Measurements from ENCODE around the gene PBX3. TPM values are rescaled to one million over a fixed set of nuclear protein-coding genes. Genes with fewer than 3 reads are reported as not detected.

PBX3 gene
- total RNA-seq, 1 experiment from 2014 or later = 8.8 TPM

- no peak overlapping the region for H2AFZ ChIP-seq (ENCODE audit: low read length)
- no peaks in the 10 kb centered on the region for H3K27me3 ChIP-seq (ENCODE audit: low read length)
- no peak overlapping the region for H3K4me2 ChIP-seq (ENCODE audit: low read depth, low read length, poor library complexity, severe bottlenecking)
- no peak overlapping the region for H3K27ac ChIP-seq (ENCODE audit: low read length)
- no peaks in the 10 kb centered on the region for H3K4me1 ChIP-seq (ENCODE audit: low read length)
- H3K9me3 ChIP-seq (ENCODE audit: low read length) = no peaks in the 10 kb centered on the region
- no peaks in the 10 kb centered on the region for H3K9me2 ChIP-seq (replicated peaks; ENCODE audit: insufficient read depth, low read length)
- no peak for DNase-seq
- no peak overlapping the region for H3K9ac ChIP-seq (ENCODE audit: low read length)
- H3K79me2 ChIP-seq (ENCODE audit: low read length) = no peaks in the 10 kb centered on the region
- no peaks in the 10 kb centered on the region for H4K20me1 ChIP-seq (ENCODE audit: insufficient read depth, low read depth, low read length)
- H3K4me3 ChIP-seq (ENCODE audit: low read length) = no peak overlapping the region
- no peaks in the 10 kb centered on the region for H3K36me3 ChIP-seq (ENCODE audit: insufficient read depth, low read length)
These were observed 199.2 kb downstream of the PBX3 start for GRCh38 chr9:125946397-125946796.

GRCh38 chr9:125948887-125949596, 201.9 kb downstream of the PBX3 start:
- H3K9me2 ChIP-seq (replicated peaks; ENCODE audit: insufficient read depth, low read length) = no peaks in the 10 kb centered on the region

GRCh38 chr9:125949703-125950460, 202.7 kb downstream of the PBX3 start:
- Histone ChIP-seq H3K9ac (ENCODE audit: low read length) (no peak overlapping the region), H3K4me1 (ENCODE audit: low read length) (no peaks in the 10 kb centered on the region), H3K4me2 (ENCODE audit: low read depth, low read length, poor library complexity, severe bottlenecking) (no peak overlapping the region), H3K27ac (ENCODE audit: low read length) (no peak overlapping the region), H3K9me2 (replicated peaks; ENCODE audit: insufficient read depth, low read length) (no peaks in the 10 kb centered on the region), H3K4me3 (ENCODE audit: low read length) (no peak overlapping the region), H3K36me3 (ENCODE audit: insufficient read depth, low read length) (no peaks in the 10 kb centered on the region), H4K20me1 (ENCODE audit: insufficient read depth, low read depth, low read length) (no peaks in the 10 kb centered on the region), H3K27me3 (ENCODE audit: low read length) (no peaks in the 10 kb centered on the region), H3K9me3 (ENCODE audit: low read length) (no peaks in the 10 kb centered on the region), H2AFZ (ENCODE audit: low read length) (no peak overlapping the region), H3K79me2 (ENCODE audit: low read length) (no peaks in the 10 kb centered on the region)
- no peak for DNase-seq

More at GRCh38 chr9:125948887-125949596, 201.9 kb downstream of the PBX3 start:
- no peak overlapping the region for H3K27ac ChIP-seq (ENCODE audit: low read length)
- H3K9me3 ChIP-seq (ENCODE audit: low read length) = no peaks in the 10 kb centered on the region
- no peaks in the 10 kb centered on the region for H3K79me2 ChIP-seq (ENCODE audit: low read length)
- no peaks in the 10 kb centered on the region for H4K20me1 ChIP-seq (ENCODE audit: insufficient read depth, low read depth, low read length)
- no peak overlapping the region for H3K9ac ChIP-seq (ENCODE audit: low read length)
- no peak for DNase-seq
- no peaks in the 10 kb centered on the region for H3K27me3 ChIP-seq (ENCODE audit: low read length)
- no peaks in the 10 kb centered on the region for H3K36me3 ChIP-seq (ENCODE audit: insufficient read depth, low read length)
- no peak overlapping the region for H2AFZ ChIP-seq (ENCODE audit: low read length)
- H3K4me1 ChIP-seq (ENCODE audit: low read length) = no peaks in the 10 kb centered on the region
- H3K4me2 ChIP-seq (ENCODE audit: low read depth, low read length, poor library complexity, severe bottlenecking) = no peak overlapping the region
- H3K4me3 ChIP-seq (ENCODE audit: low read length) = no peak overlapping the region

DNA sequence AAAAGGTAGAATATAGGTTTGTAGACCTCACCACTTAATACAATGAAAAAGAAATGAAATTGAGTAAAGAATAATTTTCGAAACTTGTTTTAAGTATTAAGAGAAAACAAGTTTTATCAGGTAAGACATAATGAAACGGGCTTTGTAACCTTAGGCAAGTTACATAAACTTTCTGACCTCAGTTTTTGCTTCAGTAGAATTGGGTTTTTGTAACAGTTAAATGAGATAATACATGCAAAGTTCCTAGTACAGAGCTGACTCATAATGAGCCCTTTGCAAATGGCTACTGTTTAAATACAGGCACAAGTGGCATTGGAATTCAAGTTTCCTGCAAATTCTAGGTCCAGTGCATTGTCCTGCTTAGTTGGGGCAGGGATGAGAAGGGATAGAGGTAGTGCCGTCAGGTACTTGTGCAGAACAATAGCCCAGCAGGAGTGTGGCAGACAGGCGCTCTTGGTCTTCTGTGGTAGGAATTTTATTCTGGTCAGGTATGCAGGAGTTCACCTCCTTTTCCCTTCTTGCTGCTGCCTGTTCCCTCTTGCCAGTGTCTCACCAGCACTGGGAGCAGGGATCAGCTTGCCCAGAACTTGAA, 203.8 kb downstream of the PBX3 start:
- no peak overlapping the region for H3K9ac ChIP-seq (ENCODE audit: low read length)
- H3K27me3 ChIP-seq (ENCODE audit: low read length) = no peaks in the 10 kb centered on the region
- no peaks in the 10 kb centered on the region for H4K20me1 ChIP-seq (ENCODE audit: insufficient read depth, low read depth, low read length)
- no peak overlapping the region for H3K27ac ChIP-seq (ENCODE audit: low read length)
- H3K9me2 ChIP-seq (replicated peaks; ENCODE audit: insufficient read depth, low read length) = no peaks in the 10 kb centered on the region
- H3K4me2 ChIP-seq (ENCODE audit: low read depth, low read length, poor library complexity, severe bottlenecking) = no peak overlapping the region
- no peak overlapping the region for H2AFZ ChIP-seq (ENCODE audit: low read length)
- H3K9me3 ChIP-seq (ENCODE audit: low read length) = no peaks in the 10 kb centered on the region
- no peaks in the 10 kb centered on the region for H3K36me3 ChIP-seq (ENCODE audit: insufficient read depth, low read length)
- H3K79me2 ChIP-seq (ENCODE audit: low read length) = no peaks in the 10 kb centered on the region
- H3K4me1 ChIP-seq (ENCODE audit: low read length) = no peaks in the 10 kb centered on the region
- no peak for DNase-seq
- no peak overlapping the region for H3K4me3 ChIP-seq (ENCODE audit: low read length)

DNA sequence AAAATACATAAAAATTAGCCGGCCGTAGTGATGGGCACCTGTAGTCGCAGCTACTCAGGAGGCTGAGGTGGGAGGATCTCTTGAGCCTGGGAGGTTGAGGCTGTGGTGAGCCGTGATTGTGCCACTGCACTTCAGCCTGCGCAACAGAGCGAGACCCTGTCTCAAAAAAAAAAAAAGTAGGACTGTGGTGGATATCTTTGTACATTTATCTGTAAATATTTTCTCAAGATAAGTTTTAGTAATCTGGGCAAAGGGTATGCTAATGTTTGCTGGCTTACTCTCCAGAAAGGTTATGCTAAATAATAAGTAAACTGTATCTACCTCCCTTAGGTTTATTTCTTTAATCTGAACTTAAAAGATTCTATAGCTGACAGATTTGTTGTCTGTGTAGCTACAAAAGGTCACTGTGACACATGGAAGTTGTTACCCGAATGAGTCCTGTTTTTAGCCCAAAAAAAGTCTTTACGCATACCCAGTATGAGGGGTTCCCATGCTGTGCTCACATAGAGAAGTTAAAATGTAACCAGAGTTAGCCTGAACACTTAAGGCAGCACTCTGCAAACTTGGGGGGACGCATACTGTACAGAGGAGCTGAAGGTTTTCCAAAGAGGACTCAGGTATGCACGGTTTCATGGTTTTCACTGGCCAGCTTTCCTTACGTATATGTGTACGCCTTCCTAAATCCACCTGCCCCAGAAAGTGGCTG, 206.3 kb downstream of the PBX3 start:
- no peaks in the 10 kb centered on the region for H3K9me2 ChIP-seq (replicated peaks; ENCODE audit: insufficient read depth, low read length)
- no peak overlapping the region for H3K27ac ChIP-seq (ENCODE audit: low read length)
- no peaks in the 10 kb centered on the region for H3K9me3 ChIP-seq (ENCODE audit: low read length)
- H3K27me3 ChIP-seq (ENCODE audit: low read length) = no peaks in the 10 kb centered on the region
- H3K36me3 ChIP-seq (ENCODE audit: insufficient read depth, low read length) = no peaks in the 10 kb centered on the region
- no peaks in the 10 kb centered on the region for H3K4me1 ChIP-seq (ENCODE audit: low read length)
- H3K4me3 ChIP-seq (ENCODE audit: low read length) = no peak overlapping the region
- no peak overlapping the region for H3K9ac ChIP-seq (ENCODE audit: low read length)
- no peak overlapping the region for H3K4me2 ChIP-seq (ENCODE audit: low read depth, low read length, poor library complexity, severe bottlenecking)
- no peak overlapping the region for H2AFZ ChIP-seq (ENCODE audit: low read length)
- no peaks in the 10 kb centered on the region for H4K20me1 ChIP-seq (ENCODE audit: insufficient read depth, low read depth, low read length)
- DNase-seq = no peak
- no peaks in the 10 kb centered on the region for H3K79me2 ChIP-seq (ENCODE audit: low read length)

- Histone ChIP-seq H3K9me2 (replicated peaks; ENCODE audit: insufficient read depth, low read length) (no peaks in the 10 kb centered on the region), H3K4me2 (ENCODE audit: low read depth, low read length, poor library complexity, severe bottlenecking) (no peak overlapping the region), H2AFZ (ENCODE audit: low read length) (no peak overlapping the region), H3K9ac (ENCODE audit: low read length) (no peak overlapping the region), H3K27me3 (ENCODE audit: low read length) (no peaks in the 10 kb centered on the region), H3K4me1 (ENCODE audit: low read length) (no peaks in the 10 kb centered on the region), H3K27ac (ENCODE audit: low read length) (no peak overlapping the region), H3K4me3 (ENCODE audit: low read length) (no peak overlapping the region), H4K20me1 (ENCODE audit: insufficient read depth, low read depth, low read length) (no peaks in the 10 kb centered on the region), H3K79me2 (ENCODE audit: low read length) (no peaks in the 10 kb centered on the region), H3K9me3 (ENCODE audit: low read length) (no peaks in the 10 kb centered on the region), H3K36me3 (ENCODE audit: insufficient read depth, low read length) (no peaks in the 10 kb centered on the region)
- no peak for DNase-seq
These were observed 208.9 kb downstream of the PBX3 start for GRCh38 chr9:125956102-125956501.

GRCh38 chr9:125959315-125959714, 212.1 kb downstream of the PBX3 start:
- Histone ChIP-seq H3K27ac (ENCODE audit: low read length) (no peak overlapping the region), H3K9me2 (replicated peaks; ENCODE audit: insufficient read depth, low read length) (no peaks in the 10 kb centered on the region), H2AFZ (ENCODE audit: low read length) (no peak overlapping the region), H3K4me2 (ENCODE audit: low read depth, low read length, poor library complexity, severe bottlenecking) (no peak overlapping the region), H4K20me1 (ENCODE audit: insufficient read depth, low read depth, low read length) (no peaks in the 10 kb centered on the region), H3K4me3 (ENCODE audit: low read length) (no peak overlapping the region), H3K36me3 (ENCODE audit: insufficient read depth, low read length) (no peaks in the 10 kb centered on the region), H3K4me1 (ENCODE audit: low read length) (no peaks in the 10 kb centered on the region), H3K79me2 (ENCODE audit: low read length) (no peaks in the 10 kb centered on the region), H3K9ac (ENCODE audit: low read length) (no peak overlapping the region), H3K9me3 (ENCODE audit: low read length) (no peaks in the 10 kb centered on the region), H3K27me3 (ENCODE audit: low read length) (no peaks in the 10 kb centered on the region)
- no peak for DNase-seq

Data from Karpas-422 (cell line).